VCaP (cell line): Measurements from ENCODE around the gene BICD1.

Experiments
- H3K27ac ChIP-seq: fragments of 450-650 bp; 2 replicates; pipeline ENCODE4 v1.5.1; 2017
- CTCF ChIP-seq: fragments of 450-650 bp; conservative IDR thresholded peaks from 2 replicates; pipeline ENCODE4 v1.5.1; 2017; ENCODE audit warnings: mild to moderate bottlenecking, moderate library complexity

Gene BICD1

DNA sequence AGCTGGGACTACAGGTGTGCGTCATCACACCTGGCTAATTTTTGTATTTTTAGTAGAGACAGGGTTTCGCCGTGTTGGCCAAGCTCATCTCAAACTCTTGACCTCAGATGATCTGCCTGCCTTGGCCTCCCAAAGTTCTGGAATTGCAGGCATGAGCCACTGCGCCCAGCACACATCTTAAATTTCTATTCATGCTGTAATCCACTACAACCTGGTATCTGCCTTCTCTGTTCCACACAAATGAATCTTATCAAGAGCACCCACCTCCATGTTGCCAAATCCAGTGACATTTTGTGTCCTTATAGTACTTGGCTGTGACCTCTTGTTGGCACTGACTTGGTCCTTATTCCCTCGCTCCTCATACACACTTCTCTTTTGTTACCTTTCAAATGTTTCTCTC, 5.8 kb upstream of the BICD1 start:
- TF ChIP-seq CTCF, result no peak
- no peak overlapping the region for H3K27ac ChIP-seq

DNA sequence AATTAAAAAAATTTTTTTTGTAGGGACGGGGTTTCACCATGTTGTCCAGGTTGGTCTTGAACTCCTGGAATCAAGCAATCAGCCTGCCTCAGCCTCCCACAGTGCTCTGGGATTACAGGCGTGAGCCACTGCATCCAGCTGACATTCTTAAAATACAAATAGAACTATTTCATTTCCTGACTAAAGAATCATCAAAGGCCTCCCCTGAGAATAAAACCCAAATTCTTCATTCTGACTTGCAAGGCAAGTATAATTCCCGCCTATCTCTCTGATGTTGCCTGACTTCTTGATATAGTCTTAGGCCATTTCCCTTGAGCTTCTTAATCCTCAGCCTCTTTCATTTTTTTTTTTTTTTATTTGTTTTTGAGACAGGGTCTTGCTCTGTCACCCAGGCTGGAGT, 4.4 kb upstream of the BICD1 start:
- no peak overlapping the region for H3K27ac ChIP-seq
- TF ChIP-seq CTCF, result no peak

- TF ChIP-seq CTCF, result no peak
- H3K27ac ChIP-seq, result no peak overlapping the region
Measured at GRCh38 chr12:32104572-32105355, 1.9 kb upstream of the BICD1 start.

- H3K27ac ChIP-seq, result peak overlapping the region; percentile 96
- no peak for TF ChIP-seq CTCF
Measured at GRCh38 chr12:32105986-32106516, 596 bp upstream of the BICD1 start.

GRCh38 chr12:32107359-32108267, 966 bp downstream of the BICD1 start:
- TF ChIP-seq CTCF, result no peak

GRCh38 chr12:32108787-32109186, 2.1 kb downstream of the BICD1 start:
- H3K27ac ChIP-seq, result peak overlapping the region; percentile 96; the same call in 1 of the 2 replicates
- TF ChIP-seq CTCF, result no peak

More at GRCh38 chr12:32107359-32108267, 966 bp downstream of the BICD1 start:
- peak overlapping the region; percentile 96 for H3K27ac ChIP-seq

GRCh38 chr12:32110417-32110816, 3.8 kb downstream of the BICD1 start:
- H3K27ac ChIP-seq, result peak overlapping the region; percentile 96; the same call in 1 of the 2 replicates
- TF ChIP-seq CTCF, result no peak
